ENCODE measurements around the gene RFX3. TPM values are rescaled to one million over a fixed set of nuclear protein-coding genes. Genes with fewer than 3 reads are reported as not detected.

RFX3 gene
- total and polyA plus RNA-seq, 2 of the 13 experiments (the other 11 are each of a cell fraction or from before 2014, with no cell fraction given): 2.7 to 5.3 TPM

GRCh38 chr9:3177146-3177761 lies 348.5 kb downstream of the RFX3 start (continued):
- TF ChIP-seq ZNF878 (CRISPR knock-in tag; IDR thresholded peaks at IDR 0.05) (no peak), HNF1A (IDR thresholded peaks at IDR 0.05; ENCODE audit: low read depth) (no peak), HNF1A (CRISPR knock-in tag; IDR thresholded peaks at IDR 0.05; ENCODE audit: borderline replicate concordance) (no peak; the same call in 1 of the 2 replicates), TBP (CRISPR knock-in tag; IDR thresholded peaks at IDR 0.05) (no peak), ZNF777 (CRISPR knock-in tag; IDR thresholded peaks at IDR 0.05) (no peak), ZNF484 (CRISPR knock-in tag; IDR thresholded peaks at IDR 0.05; ENCODE audit: borderline replicate concordance, low read depth) (no peak), ZNF614 (CRISPR knock-in tag; IDR thresholded peaks at IDR 0.05; ENCODE audit: borderline replicate concordance) (no peak), ZNF800 (CRISPR knock-in tag; IDR thresholded peaks at IDR 0.05) (no peak), ZNF432 (CRISPR knock-in tag; IDR thresholded peaks at IDR 0.05; ENCODE audit: borderline replicate concordance) (no peak), ZNF503 (CRISPR knock-in tag; IDR thresholded peaks at IDR 0.05) (peak; percentile 75), USF2 (IDR thresholded peaks at IDR 0.05; ENCODE audit: low read depth, low read length) (no peak), USF2 (CRISPR knock-in tag; IDR thresholded peaks at IDR 0.05; ENCODE audit: borderline replicate concordance) (no peak), ZNF20 (CRISPR knock-in tag; IDR thresholded peaks at IDR 0.05) (no peak), ZNF83 (CRISPR knock-in tag; IDR thresholded peaks at IDR 0.05; ENCODE audit: borderline replicate concordance) (no peak), NFE2L1 (CRISPR knock-in tag; IDR thresholded peaks at IDR 0.05; ENCODE audit: borderline replicate concordance) (no peak), BRD4 (CRISPR knock-in tag; IDR thresholded peaks at IDR 0.05) (no peak), ZNF607 (CRISPR knock-in tag; IDR thresholded peaks at IDR 0.05; ENCODE audit: borderline replicate concordance) (no peak), ZBTB14 (CRISPR knock-in tag; IDR thresholded peaks at IDR 0.05) (no peak), ZMYM4 (CRISPR knock-in tag; IDR thresholded peaks at IDR 0.05) (peak; percentile 80)

Data from HepG2 (cell line).